Fibroblast of upper back skin (primary cell): Measurements from ENCODE around the gene UGT1A7.

Source experiments
- DNase-seq: peaks from one replicate; pipeline ENCODE4 v3.0.0-alpha.2; 2013

The UGT1A7 gene

DNA sequence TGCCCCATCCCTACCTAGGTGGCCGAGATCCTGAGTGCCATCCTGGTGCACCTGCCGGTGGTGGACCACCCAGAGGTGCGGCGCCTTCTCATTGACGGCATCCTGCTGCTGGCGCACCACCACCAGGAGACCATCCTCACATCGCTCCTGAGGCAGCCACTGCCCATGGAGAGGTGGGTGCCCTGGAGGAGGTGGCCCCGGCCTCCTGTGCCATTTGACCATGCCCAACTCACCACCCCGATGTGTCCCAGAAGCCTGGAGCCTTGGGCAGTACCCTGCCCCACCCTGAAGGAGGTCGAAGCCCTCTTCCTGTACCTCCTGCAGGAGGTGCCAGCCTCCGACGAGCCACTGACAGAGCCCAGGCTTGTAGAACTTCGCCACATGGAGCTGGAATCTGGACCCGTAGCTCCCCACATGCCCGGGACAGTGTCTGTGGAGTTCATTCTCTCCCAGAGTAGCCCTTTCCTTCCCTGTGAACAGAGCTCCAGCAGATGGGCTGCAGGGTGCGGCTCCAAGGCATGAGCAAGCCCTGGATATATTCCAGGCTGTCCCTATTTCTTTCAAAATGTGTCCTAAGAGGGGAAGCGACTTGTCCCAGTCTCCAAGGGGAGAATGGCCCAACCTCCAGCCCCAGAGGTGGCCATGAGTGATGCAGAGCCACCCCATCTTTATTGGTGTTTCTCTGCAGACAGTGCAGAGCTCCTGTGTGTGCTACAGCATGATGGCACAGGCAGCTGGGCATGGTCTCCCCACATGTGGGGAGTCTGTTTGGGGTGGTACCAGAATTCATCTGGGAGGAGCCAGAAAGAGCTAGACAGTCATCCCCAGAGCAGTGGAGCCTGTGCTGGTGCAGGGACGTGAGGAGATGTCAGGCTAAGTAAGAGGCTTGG lies 138.4 kb downstream of the UGT1A7 start:
- DNase-seq, result no peak

DNA sequence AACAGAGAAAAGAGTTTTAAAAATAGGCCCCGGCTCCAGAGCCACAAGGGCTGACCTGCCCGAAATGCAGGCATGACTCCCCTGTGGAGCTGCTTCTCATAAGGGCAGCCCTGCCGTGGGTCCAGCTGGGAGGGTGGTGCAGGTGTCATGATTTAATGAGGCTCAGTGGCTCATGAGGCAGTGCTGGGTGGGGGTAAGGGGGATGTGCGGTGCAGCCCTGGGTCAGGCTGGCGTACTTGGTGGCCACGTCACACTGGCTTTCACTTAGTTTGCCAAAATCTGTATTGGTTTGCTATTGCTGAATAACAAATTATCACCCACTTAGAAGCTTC lies 139.0 kb downstream of the UGT1A7 start:
- DNase-seq, result no peak

GRCh38 chr2:233821196-233821595 lies 139.5 kb downstream of the UGT1A7 start:
- DNase-seq, result no peak

DNA sequence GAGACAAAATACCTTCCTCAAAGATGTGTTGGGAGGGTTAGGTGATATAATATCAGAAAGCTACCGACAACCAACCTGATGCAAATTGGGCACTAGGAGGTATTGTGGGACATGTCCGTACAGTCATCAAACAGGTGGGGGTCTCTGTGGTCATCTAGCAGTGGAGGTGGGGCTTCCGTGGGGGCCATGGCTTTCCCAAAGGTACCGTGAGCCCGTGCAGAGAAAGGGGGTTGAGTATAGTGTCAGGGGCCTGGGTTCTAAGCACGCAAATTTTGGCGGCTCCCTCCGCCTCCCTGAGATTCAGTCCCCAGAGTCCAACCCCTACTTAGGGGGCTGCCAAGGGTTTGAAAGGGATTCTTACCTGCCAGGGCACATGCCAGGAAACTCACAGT lies 140.0 kb downstream of the UGT1A7 start:
- DNase-seq, result no peak

DNA sequence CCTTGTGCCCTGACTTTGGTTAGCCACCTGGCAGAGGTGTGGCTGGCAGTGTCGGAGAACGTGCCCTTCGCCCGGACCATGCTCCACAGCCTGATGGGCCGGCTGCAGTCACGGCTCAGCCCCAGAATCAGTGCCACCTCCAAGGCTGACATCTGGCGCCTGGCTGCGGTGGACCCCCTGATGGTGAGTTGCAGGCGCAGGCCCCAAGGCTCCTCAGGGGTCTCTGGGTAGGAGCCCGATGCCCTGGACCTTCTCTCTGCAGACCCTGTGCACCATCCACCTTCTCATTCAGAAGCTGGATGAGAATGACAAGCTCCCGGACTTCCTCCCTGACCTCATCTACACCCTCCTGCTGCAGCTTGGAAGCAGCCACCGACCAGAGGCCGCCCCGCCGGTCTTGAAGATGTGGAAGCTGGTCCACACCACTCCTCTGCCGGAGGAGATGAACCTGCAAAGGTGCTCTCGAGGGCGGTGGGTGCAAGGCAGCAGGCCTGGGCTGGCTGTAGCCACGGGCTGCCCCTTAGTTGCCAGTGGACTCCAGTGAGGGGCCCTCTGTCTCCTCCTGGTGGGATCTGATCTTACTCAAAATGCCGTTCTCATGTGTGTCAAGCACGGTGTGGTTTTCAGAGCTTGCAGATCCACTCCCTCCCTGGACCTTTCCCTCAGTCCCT lies 140.5 kb downstream of the UGT1A7 start:
- no peak for DNase-seq
